Astrocyte (in vitro differentiated cells and primary cell): ENCODE data around the gene TIGD1.

Experiments
- EZH2 ChIP-seq: IDR thresholded peaks from 2 replicates; pipeline ENCODE4 v1.6.1; 2012; ENCODE audit warnings: mild to moderate bottlenecking, low read length, inconsistent platforms; ENCODE audit not compliant: insufficient read depth
- TF ChIP-seq, protein P1 (sequence below): IDR thresholded peaks from 2 replicates; pipeline ENCODE4 v1.5.1; 2011; ENCODE audit warnings: low read depth, mild to moderate bottlenecking, inconsistent platforms, low read length, moderate library complexity; ENCODE audit not compliant: insufficient read depth

GRCh38 chr2:232551776-232552175, 1.4 kb upstream of the TIGD1 start:
- TF ChIP-seq, protein P1, sequence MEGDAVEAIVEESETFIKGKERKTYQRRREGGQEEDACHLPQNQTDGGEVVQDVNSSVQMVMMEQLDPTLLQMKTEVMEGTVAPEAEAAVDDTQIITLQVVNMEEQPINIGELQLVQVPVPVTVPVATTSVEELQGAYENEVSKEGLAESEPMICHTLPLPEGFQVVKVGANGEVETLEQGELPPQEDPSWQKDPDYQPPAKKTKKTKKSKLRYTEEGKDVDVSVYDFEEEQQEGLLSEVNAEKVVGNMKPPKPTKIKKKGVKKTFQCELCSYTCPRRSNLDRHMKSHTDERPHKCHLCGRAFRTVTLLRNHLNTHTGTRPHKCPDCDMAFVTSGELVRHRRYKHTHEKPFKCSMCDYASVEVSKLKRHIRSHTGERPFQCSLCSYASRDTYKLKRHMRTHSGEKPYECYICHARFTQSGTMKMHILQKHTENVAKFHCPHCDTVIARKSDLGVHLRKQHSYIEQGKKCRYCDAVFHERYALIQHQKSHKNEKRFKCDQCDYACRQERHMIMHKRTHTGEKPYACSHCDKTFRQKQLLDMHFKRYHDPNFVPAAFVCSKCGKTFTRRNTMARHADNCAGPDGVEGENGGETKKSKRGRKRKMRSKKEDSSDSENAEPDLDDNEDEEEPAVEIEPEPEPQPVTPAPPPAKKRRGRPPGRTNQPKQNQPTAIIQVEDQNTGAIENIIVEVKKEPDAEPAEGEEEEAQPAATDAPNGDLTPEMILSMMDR = no peak
- TF ChIP-seq EZH2 = no peak
